ENCODE results near the gene RBX1. TPM values are rescaled to one million over a fixed set of nuclear protein-coding genes. Genes with fewer than 3 reads are reported as not detected.

Gene RBX1
- total and polyA plus RNA-seq, 2 donors: 86.9 to 87.6 TPM

GRCh38 chr22:40922484-40923303, 28.5 kb upstream of the RBX1 start:
- H3K4me1 ChIP-seq (ENCODE audit: control insufficient read depth in 2 of 2, insufficient read depth in 2 of 2, low read length in 2 of 2): peaks cover 0 to 3% of the 10 kb centered on the region in 2 donors
- H3K27me3 ChIP-seq (ENCODE audit: control insufficient read depth in 2 of 2, insufficient read depth in 1 of 2, low read length in 1 of 2): no peaks in the 10 kb centered on the region
- no peak overlapping the region for H3K4me3 ChIP-seq (ENCODE audit: low read length in 2 of 2)
- DNase-seq (ENCODE audit: low read depth in 6 of 9, low spot score in 9 of 9): peak; percentile 24 to 87 (median 74)
- no peak overlapping the region for H3K27ac ChIP-seq (ENCODE audit: low read depth in 1 of 2, low read length in 1 of 2)
- H3K36me3 ChIP-seq (ENCODE audit: control insufficient read depth in 2 of 2, insufficient read depth in 2 of 2, low read length in 1 of 2): peaks cover 27 to 49% of the 10 kb centered on the region in 2 donors
- H3K9me3 ChIP-seq (ENCODE audit: control insufficient read depth in 2 of 2, insufficient read depth in 1 of 2, low read length in 1 of 2): no peaks in the 10 kb centered on the region
- 75% methylated on average over 5 of the region's 5 CpGs for WGBS

GRCh38 chr22:40928657-40929056, 22.5 kb upstream of the RBX1 start:
- no peaks in the 10 kb centered on the region for H3K9me3 ChIP-seq (ENCODE audit: control insufficient read depth in 2 of 2, insufficient read depth in 1 of 2, low read length in 1 of 2)
- peaks cover 30 to 37% of the 10 kb centered on the region in 2 donors for H3K36me3 ChIP-seq (ENCODE audit: control insufficient read depth in 2 of 2, insufficient read depth in 2 of 2, low read length in 1 of 2)
- no peak overlapping the region for H3K27ac ChIP-seq (ENCODE audit: low read depth in 1 of 2, low read length in 1 of 2)
- no peaks in the 10 kb centered on the region for H3K4me1 ChIP-seq (ENCODE audit: control insufficient read depth in 2 of 2, insufficient read depth in 2 of 2, low read length in 2 of 2)
- DNase-seq (ENCODE audit: low read depth in 6 of 9, low spot score in 9 of 9): no peak
- WGBS: 91% methylated on average over 1 of the region's 1 CpG
- H3K4me3 ChIP-seq (ENCODE audit: low read length in 2 of 2): no peak overlapping the region
- H3K27me3 ChIP-seq (ENCODE audit: control insufficient read depth in 2 of 2, insufficient read depth in 1 of 2, low read length in 1 of 2): no peaks in the 10 kb centered on the region

- Histone ChIP-seq H3K27ac (ENCODE audit: low read depth in 1 of 2, low read length in 1 of 2) (no peak overlapping the region), H3K27me3 (ENCODE audit: control insufficient read depth in 2 of 2, insufficient read depth in 1 of 2, low read length in 1 of 2) (no peaks in the 10 kb centered on the region), H3K4me3 (ENCODE audit: low read length in 2 of 2) (no peak overlapping the region), H3K9me3 (ENCODE audit: control insufficient read depth in 2 of 2, insufficient read depth in 1 of 2, low read length in 1 of 2) (no peaks in the 10 kb centered on the region), H3K4me1 (ENCODE audit: control insufficient read depth in 2 of 2, insufficient read depth in 2 of 2, low read length in 2 of 2) (no peaks in the 10 kb centered on the region), H3K36me3 (ENCODE audit: control insufficient read depth in 2 of 2, insufficient read depth in 2 of 2, low read length in 1 of 2) (peaks cover 3 to 14% of the 10 kb centered on the region in 2 donors)
- DNase-seq (ENCODE audit: low read depth in 6 of 9, low spot score in 9 of 9): no peak
- over 99% methylated on average over 2 of the region's 2 CpGs for whole genome bisulfite sequencing
These were observed 18.8 kb upstream of the RBX1 start for GRCh38 chr22:40932396-40932795.

DNA sequence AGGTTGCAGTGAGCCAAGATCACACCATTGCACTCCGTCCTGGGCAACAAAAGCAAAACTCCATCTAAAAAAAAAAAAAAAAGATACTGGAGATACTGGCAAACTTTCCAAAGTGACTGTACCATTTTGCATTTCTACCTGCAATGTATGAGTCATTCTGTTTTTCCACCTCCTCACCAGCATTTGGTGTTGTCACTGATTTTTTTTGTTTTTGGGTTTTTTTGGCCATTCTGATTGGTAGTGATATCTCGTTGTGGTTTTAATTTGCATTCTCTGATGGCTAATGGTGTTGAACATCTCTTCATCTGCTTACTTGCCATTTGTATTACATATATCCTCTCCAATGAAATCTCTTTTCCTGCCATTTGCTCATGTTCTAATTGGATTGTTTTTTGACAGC, 12.0 kb upstream of the RBX1 start:
- H3K4me1 ChIP-seq (ENCODE audit: control insufficient read depth in 2 of 2, insufficient read depth in 2 of 2, low read length in 2 of 2): no peaks in the 10 kb centered on the region
- H3K27ac ChIP-seq (ENCODE audit: low read depth in 1 of 2, low read length in 1 of 2): no peak overlapping the region
- WGBS: 97% methylated on average over 2 of the region's 2 CpGs
- H3K36me3 ChIP-seq (ENCODE audit: control insufficient read depth in 2 of 2, insufficient read depth in 2 of 2, low read length in 1 of 2): no peaks in the 10 kb centered on the region
- no peaks in the 10 kb centered on the region for H3K27me3 ChIP-seq (ENCODE audit: control insufficient read depth in 2 of 2, insufficient read depth in 1 of 2, low read length in 1 of 2)
- no peak for DNase-seq (ENCODE audit: low read depth in 6 of 9, low spot score in 9 of 9)
- no peak overlapping the region for H3K4me3 ChIP-seq (ENCODE audit: low read length in 2 of 2)
- H3K9me3 ChIP-seq (ENCODE audit: control insufficient read depth in 2 of 2, insufficient read depth in 1 of 2, low read length in 1 of 2): no peaks in the 10 kb centered on the region

DNA sequence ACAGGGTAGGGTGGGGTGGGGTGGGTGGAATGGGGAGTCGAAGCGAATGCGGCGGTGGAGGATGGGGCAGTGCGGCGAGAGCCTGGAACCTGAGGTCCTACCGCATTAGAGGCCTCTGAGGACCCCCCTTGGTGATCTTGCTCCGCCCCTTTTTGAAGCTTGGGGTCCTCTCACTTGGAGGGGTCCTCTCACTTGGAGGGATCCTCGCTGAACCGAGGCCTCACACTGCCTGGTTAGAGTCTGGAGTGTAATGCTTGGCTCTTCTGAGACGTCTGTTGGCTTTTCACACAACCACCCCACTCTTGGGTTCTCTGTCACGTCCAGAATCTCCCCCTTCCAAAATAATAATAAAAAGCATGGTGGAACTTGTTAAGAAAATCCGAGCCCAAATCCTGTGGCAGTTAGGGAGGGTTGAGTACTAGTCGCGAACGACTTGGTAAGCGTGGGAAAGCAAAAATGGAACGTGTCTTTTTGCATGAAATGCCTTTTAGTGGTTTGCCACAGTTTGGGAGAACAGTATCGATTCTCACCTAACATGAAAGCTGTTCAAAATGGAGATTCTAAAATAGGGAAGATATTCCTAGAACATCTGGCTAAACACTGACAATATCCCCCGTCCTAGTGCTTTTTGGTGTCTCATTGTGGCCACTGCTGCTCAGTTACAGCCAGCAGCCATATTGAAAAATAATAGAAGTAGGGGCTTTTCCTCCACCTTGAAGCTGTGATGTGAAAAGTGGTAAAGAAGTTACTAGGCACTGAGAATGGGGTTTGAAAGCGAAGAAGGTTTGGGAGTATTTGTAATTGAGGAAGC, 822 bp downstream of the RBX1 start:
- peak in 1 of 9 donors; percentile 15 for DNase-seq (ENCODE audit: low read depth in 6 of 9, low spot score in 9 of 9)
- H3K9me3 ChIP-seq (ENCODE audit: control insufficient read depth in 2 of 2, insufficient read depth in 1 of 2, low read length in 1 of 2): no peaks in the 10 kb centered on the region
- peak overlapping the region; percentile 63 to 90 for H3K4me3 ChIP-seq (ENCODE audit: low read length in 2 of 2)
- H3K4me1 ChIP-seq (ENCODE audit: control insufficient read depth in 2 of 2, insufficient read depth in 2 of 2, low read length in 2 of 2): peaks cover 8 to 13% of the 10 kb centered on the region in 2 donors
- H3K36me3 ChIP-seq (ENCODE audit: control insufficient read depth in 2 of 2, insufficient read depth in 2 of 2, low read length in 1 of 2): peaks cover 18 to 39% of the 10 kb centered on the region in 2 donors
- H3K27ac ChIP-seq (ENCODE audit: low read depth in 1 of 2, low read length in 1 of 2): peak overlapping the region; percentile 86 to 91
- WGBS: 6% methylated on average over 21 of the region's 21 CpGs
- no peaks in the 10 kb centered on the region for H3K27me3 ChIP-seq (ENCODE audit: control insufficient read depth in 2 of 2, insufficient read depth in 1 of 2, low read length in 1 of 2)

DNA sequence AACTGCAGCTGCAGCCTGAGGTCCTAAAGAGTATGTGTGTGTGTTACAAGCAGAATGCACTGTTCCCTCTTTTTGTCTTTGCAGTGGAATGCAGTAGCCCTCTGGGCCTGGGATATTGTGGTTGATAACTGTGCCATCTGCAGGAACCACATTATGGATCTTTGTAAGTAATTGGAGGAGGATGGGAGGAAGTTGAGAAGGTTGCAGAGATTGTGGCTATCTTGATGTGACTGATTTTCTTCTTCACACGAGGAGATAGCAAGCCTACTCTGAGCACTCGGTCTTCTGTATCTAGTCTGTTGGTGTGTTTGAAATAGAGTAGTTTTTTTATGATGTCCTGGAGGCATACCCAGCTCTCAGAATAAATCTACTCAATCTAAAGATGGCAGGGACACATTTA, 2.3 kb downstream of the RBX1 start:
- 88% methylated on average over 2 of the region's 2 CpGs for WGBS
- Histone ChIP-seq H3K4me3 (ENCODE audit: low read length in 2 of 2) (no peak overlapping the region), H3K9me3 (ENCODE audit: control insufficient read depth in 2 of 2, insufficient read depth in 1 of 2, low read length in 1 of 2) (no peaks in the 10 kb centered on the region), H3K27me3 (ENCODE audit: control insufficient read depth in 2 of 2, insufficient read depth in 1 of 2, low read length in 1 of 2) (no peaks in the 10 kb centered on the region), H3K27ac (ENCODE audit: low read depth in 1 of 2, low read length in 1 of 2) (no peak overlapping the region), H3K36me3 (ENCODE audit: control insufficient read depth in 2 of 2, insufficient read depth in 2 of 2, low read length in 1 of 2) (peaks cover 22 to 52% of the 10 kb centered on the region in 2 donors), H3K4me1 (ENCODE audit: control insufficient read depth in 2 of 2, insufficient read depth in 2 of 2, low read length in 2 of 2) (peaks cover 8 to 13% of the 10 kb centered on the region in 2 donors)
- DNase-seq (ENCODE audit: low read depth in 6 of 9, low spot score in 9 of 9): no peak

DNA sequence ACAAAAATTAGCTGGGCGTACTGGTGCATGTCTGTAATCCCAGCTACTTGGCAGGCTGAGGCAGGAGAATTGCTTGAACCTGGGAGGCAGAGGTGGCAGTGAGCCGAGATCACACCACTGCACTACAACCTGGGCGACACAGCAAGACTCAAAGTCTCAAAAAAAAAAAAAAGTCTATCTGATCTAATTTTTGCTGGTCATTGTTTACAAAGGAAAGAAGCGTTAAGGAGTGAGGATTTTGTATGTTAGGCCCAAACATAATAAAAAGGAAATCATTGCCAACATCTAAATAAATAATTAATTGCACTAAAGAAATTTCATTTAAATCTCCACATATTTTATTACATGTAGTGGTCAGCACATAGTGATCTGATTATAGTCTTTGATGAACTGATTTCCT, 2.9 kb downstream of the RBX1 start:
- no peak overlapping the region for H3K4me3 ChIP-seq (ENCODE audit: low read length in 2 of 2)
- no peaks in the 10 kb centered on the region for H3K9me3 ChIP-seq (ENCODE audit: control insufficient read depth in 2 of 2, insufficient read depth in 1 of 2, low read length in 1 of 2)
- no peak for DNase-seq (ENCODE audit: low read depth in 6 of 9, low spot score in 9 of 9)
- peaks cover 8 to 13% of the 10 kb centered on the region in 2 donors for H3K4me1 ChIP-seq (ENCODE audit: control insufficient read depth in 2 of 2, insufficient read depth in 2 of 2, low read length in 2 of 2)
- no peaks in the 10 kb centered on the region for H3K27me3 ChIP-seq (ENCODE audit: control insufficient read depth in 2 of 2, insufficient read depth in 1 of 2, low read length in 1 of 2)
- peaks cover 22 to 59% of the 10 kb centered on the region in 2 donors for H3K36me3 ChIP-seq (ENCODE audit: control insufficient read depth in 2 of 2, insufficient read depth in 2 of 2, low read length in 1 of 2)
- no peak overlapping the region for H3K27ac ChIP-seq (ENCODE audit: low read depth in 1 of 2, low read length in 1 of 2)
- 98% methylated on average over 4 of the region's 4 CpGs for WGBS

DNA sequence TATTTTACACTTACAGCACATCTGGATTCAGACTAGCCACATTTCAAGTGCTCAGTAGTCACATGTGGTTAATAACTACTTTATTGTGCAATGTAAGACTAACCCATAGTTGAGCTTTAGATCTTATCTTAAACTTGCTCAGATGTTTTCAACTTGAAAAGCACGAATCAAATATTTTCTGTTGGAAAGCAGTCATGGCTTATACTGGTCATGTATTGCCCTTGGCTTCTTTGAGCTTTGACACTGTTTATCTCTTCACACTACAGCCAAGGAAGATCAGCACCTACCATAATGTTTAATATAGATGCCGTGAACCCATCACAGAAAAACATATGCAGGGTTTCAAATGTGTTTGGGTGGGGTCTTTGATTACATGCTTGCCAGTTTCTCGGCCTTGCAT, 4.4 kb downstream of the RBX1 start:
- Histone ChIP-seq H3K4me3 (ENCODE audit: low read length in 2 of 2) (no peak overlapping the region), H3K27me3 (ENCODE audit: control insufficient read depth in 2 of 2, insufficient read depth in 1 of 2, low read length in 1 of 2) (no peaks in the 10 kb centered on the region), H3K4me1 (ENCODE audit: control insufficient read depth in 2 of 2, insufficient read depth in 2 of 2, low read length in 2 of 2) (peaks cover 6 to 8% of the 10 kb centered on the region in 2 donors), H3K27ac (ENCODE audit: low read depth in 1 of 2, low read length in 1 of 2) (no peak overlapping the region), H3K36me3 (ENCODE audit: control insufficient read depth in 2 of 2, insufficient read depth in 2 of 2, low read length in 1 of 2) (peaks cover 25 to 69% of the 10 kb centered on the region in 2 donors), H3K9me3 (ENCODE audit: control insufficient read depth in 2 of 2, insufficient read depth in 1 of 2, low read length in 1 of 2) (no peaks in the 10 kb centered on the region)
- WGBS: 86% methylated on average over 3 of the region's 3 CpGs
- DNase-seq (ENCODE audit: low read depth in 6 of 9, low spot score in 9 of 9): no peak

DNA sequence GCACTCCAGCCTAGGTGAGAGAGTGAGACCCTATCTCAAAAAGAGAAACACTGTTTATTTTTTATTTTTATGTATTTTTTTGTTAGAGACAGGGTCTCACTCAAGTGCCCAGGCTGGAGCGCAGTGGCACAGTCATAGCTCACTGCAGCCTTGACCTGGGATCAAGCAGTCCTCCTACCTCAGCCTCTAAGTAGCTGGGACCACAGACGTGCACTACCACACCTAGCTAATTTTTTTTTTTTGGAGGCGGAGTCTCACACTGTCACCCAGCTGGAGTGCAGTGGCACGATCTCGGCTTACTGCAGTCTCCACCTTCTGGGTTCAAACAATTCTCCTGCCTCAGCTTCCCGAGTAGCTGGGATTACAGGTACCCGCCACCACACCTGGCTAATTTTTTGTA, 6.4 kb downstream of the RBX1 start:
- Histone ChIP-seq H3K4me3 (ENCODE audit: low read length in 2 of 2) (no peak overlapping the region), H3K9me3 (ENCODE audit: control insufficient read depth in 2 of 2, insufficient read depth in 1 of 2, low read length in 1 of 2) (no peaks in the 10 kb centered on the region), H3K27ac (ENCODE audit: low read depth in 1 of 2, low read length in 1 of 2) (no peak overlapping the region), H3K27me3 (ENCODE audit: control insufficient read depth in 2 of 2, insufficient read depth in 1 of 2, low read length in 1 of 2) (no peaks in the 10 kb centered on the region), H3K36me3 (ENCODE audit: control insufficient read depth in 2 of 2, insufficient read depth in 2 of 2, low read length in 1 of 2) (peaks cover 38 to 80% of the 10 kb centered on the region in 2 donors), H3K4me1 (ENCODE audit: control insufficient read depth in 2 of 2, insufficient read depth in 2 of 2, low read length in 2 of 2) (peaks cover 2 to 5% of the 10 kb centered on the region in 2 donors)
- WGBS: 92% methylated on average over 7 of the region's 7 CpGs
- DNase-seq (ENCODE audit: low read depth in 6 of 9, low spot score in 9 of 9): no peak

Measured in thymus (tissue), 11 donors.